ENCODE measurements around the gene AQP3. TPM values are rescaled to one million over a fixed set of nuclear protein-coding genes. Genes with fewer than 3 reads are reported as not detected.

Gene AQP3
- total and polyA plus RNA-seq, 2 of the 13 experiments (the other 11 are each of a cell fraction or from before 2014, with no cell fraction given): 1.4 to 5.5 TPM

DNA sequence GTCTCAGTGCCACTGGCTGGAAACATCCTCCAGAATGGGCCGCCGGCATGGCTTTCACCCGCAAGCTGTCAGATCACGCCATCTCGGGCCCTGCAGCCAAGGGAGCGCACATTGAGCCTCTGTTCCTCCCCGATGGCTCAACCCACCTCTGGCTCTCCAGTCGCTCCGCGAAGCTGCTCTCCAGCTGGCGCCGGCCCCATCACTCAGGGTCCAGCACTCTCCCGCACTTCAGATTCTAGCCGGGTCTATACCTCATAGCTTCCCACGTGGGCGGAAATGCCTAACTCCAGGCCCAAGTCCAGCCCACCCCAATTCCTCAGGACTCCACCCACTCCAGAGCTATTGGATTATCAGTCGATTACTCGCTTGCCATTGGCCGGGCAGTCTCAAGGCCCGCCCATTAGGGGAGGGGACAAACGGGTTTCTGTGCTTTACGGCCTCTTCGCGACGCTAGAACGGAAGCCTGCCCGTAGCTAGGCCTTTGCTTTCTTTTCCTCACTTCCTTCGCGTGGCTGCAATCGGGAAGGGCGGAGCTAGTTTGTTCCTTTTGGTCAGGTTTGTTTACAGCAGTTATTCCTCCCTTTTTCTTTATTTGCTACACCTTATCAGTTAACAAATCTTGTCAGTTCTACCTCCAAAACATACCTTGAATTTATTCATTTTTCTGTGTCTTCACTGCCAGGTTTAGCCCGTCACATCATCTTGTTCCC is 26.4 kb upstream of the AQP3 start, which contains the start of gene NOL6 (continued):
- TF ChIP-seq, protein P1, sequence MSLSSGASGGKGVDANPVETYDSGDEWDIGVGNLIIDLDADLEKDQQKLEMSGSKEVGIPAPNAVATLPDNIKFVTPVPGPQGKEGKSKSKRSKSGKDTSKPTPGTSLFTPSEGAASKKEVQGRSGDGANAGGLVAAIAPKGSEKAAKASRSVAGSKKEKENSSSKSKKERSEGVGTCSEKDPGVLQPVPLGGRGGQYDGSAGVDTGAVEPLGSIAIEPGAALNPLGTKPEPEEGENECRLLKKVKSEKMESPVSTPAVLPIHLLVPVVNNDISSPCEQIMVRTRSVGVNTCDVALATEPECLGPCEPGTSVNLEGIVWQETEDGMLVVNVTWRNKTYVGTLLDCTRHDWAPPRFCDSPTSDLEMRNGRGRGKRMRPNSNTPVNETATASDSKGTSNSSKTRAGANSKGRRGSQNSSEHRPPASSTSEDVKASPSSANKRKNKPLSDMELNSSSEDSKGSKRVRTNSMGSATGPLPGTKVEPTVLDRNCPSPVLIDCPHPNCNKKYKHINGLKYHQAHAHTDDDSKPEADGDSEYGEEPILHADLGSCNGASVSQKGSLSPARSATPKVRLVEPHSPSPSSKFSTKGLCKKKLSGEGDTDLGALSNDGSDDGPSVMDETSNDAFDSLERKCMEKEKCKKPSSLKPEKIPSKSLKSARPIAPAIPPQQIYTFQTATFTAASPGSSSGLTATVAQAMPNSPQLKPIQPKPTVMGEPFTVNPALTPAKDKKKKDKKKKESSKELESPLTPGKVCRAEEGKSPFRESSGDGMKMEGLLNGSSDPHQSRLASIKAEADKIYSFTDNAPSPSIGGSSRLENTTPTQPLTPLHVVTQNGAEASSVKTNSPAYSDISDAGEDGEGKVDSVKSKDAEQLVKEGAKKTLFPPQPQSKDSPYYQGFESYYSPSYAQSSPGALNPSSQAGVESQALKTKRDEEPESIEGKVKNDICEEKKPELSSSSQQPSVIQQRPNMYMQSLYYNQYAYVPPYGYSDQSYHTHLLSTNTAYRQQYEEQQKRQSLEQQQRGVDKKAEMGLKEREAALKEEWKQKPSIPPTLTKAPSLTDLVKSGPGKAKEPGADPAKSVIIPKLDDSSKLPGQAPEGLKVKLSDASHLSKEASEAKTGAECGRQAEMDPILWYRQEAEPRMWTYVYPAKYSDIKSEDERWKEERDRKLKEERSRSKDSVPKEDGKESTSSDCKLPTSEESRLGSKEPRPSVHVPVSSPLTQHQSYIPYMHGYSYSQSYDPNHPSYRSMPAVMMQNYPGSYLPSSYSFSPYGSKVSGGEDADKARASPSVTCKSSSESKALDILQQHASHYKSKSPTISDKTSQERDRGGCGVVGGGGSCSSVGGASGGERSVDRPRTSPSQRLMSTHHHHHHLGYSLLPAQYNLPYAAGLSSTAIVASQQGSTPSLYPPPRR (CRISPR knock-in tag; IDR thresholded peaks at IDR 0.05; ENCODE audit: borderline replicate concordance): no peak
- peak; percentile 97 for TF ChIP-seq NFYC (CRISPR knock-in tag; IDR thresholded peaks at IDR 0.05)
- TF ChIP-seq ZNF746 (CRISPR knock-in tag; IDR thresholded peaks at IDR 0.05): 0 out of 2 replicates have a peak, but pooled peaks have one; percentile 47
- TF ChIP-seq ZFP1 (CRISPR knock-in tag; IDR thresholded peaks at IDR 0.05): no peak; the same call in 1 of the 2 replicates
- TF ChIP-seq, protein P2, sequence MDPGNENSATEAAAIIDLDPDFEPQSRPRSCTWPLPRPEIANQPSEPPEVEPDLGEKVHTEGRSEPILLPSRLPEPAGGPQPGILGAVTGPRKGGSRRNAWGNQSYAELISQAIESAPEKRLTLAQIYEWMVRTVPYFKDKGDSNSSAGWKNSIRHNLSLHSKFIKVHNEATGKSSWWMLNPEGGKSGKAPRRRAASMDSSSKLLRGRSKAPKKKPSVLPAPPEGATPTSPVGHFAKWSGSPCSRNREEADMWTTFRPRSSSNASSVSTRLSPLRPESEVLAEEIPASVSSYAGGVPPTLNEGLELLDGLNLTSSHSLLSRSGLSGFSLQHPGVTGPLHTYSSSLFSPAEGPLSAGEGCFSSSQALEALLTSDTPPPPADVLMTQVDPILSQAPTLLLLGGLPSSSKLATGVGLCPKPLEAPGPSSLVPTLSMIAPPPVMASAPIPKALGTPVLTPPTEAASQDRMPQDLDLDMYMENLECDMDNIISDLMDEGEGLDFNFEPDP (CRISPR knock-in tag; conservative IDR thresholded peaks at IDR 0.05): no peak
- TF ChIP-seq CBFB (CRISPR knock-in tag; IDR thresholded peaks at IDR 0.05): no peak
- no peak for TF ChIP-seq ZKSCAN5 (CRISPR knock-in tag; IDR thresholded peaks at IDR 0.05)
- TF ChIP-seq ZNF12 (CRISPR knock-in tag; IDR thresholded peaks at IDR 0.05): no peak; the same call in 1 of the 2 replicates
- no peak; the same call in 1 of the 2 replicates for TF ChIP-seq SMAD3 (CRISPR knock-in tag; IDR thresholded peaks at IDR 0.05)
- peak; percentile 52 for TF ChIP-seq ETV5 (CRISPR knock-in tag; IDR thresholded peaks at IDR 0.05; ENCODE audit: borderline replicate concordance)
- TF ChIP-seq STAG1 (CRISPR knock-in tag; IDR thresholded peaks at IDR 0.05): no peak
- no peak for TF ChIP-seq TBX3 (IDR thresholded peaks at IDR 0.05; ENCODE audit: borderline replicate concordance)
- no peak for TF ChIP-seq ZNF782 (CRISPR knock-in tag; IDR thresholded peaks at IDR 0.05; ENCODE audit: borderline replicate concordance)
- TF ChIP-seq, protein P3, sequence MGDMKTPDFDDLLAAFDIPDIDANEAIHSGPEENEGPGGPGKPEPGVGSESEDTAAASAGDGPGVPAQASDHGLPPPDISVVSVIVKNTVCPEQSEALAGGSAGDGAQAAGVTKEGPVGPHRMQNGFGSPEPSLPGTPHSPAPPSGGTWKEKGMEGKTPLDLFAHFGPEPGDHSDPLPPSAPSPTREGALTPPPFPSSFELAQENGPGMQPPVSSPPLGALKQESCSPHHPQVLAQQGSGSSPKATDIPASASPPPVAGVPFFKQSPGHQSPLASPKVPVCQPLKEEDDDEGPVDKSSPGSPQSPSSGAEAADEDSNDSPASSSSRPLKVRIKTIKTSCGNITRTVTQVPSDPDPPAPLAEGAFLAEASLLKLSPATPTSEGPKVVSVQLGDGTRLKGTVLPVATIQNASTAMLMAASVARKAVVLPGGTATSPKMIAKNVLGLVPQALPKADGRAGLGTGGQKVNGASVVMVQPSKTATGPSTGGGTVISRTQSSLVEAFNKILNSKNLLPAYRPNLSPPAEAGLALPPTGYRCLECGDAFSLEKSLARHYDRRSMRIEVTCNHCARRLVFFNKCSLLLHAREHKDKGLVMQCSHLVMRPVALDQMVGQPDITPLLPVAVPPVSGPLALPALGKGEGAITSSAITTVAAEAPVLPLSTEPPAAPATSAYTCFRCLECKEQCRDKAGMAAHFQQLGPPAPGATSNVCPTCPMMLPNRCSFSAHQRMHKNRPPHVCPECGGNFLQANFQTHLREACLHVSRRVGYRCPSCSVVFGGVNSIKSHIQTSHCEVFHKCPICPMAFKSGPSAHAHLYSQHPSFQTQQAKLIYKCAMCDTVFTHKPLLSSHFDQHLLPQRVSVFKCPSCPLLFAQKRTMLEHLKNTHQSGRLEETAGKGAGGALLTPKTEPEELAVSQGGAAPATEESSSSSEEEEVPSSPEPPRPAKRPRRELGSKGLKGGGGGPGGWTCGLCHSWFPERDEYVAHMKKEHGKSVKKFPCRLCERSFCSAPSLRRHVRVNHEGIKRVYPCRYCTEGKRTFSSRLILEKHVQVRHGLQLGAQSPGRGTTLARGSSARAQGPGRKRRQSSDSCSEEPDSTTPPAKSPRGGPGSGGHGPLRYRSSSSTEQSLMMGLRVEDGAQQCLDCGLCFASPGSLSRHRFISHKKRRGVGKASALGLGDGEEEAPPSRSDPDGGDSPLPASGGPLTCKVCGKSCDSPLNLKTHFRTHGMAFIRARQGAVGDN (CRISPR knock-in tag; IDR thresholded peaks at IDR 0.05): peak; percentile 71
- peak; percentile 57; the same call in 1 of the 2 replicates for TF ChIP-seq NRL (CRISPR knock-in tag; IDR thresholded peaks at IDR 0.05; ENCODE audit: borderline replicate concordance)
- peak; percentile 54; the same call in 1 of the 2 replicates for TF ChIP-seq HOXA3 (CRISPR knock-in tag; IDR thresholded peaks at IDR 0.05)
- TF ChIP-seq ZNF326 (CRISPR knock-in tag; IDR thresholded peaks at IDR 0.05; ENCODE audit: borderline replicate concordance): no peak
- no peak for TF ChIP-seq ZNF136 (CRISPR knock-in tag; IDR thresholded peaks at IDR 0.05; ENCODE audit: low read depth)
- TF ChIP-seq ARHGAP35 (CRISPR knock-in tag; IDR thresholded peaks at IDR 0.05; ENCODE audit: borderline replicate concordance): peak; percentile 72; the same call in 1 of the 2 replicates
- TF ChIP-seq ZNF557 (CRISPR knock-in tag; IDR thresholded peaks at IDR 0.05): no peak

Measured in HepG2 (cell line).